K562 (cell line): ENCODE measurements around the gene GALNT17. TPM values are rescaled to one million over a fixed set of nuclear protein-coding genes. Genes with fewer than 3 reads are reported as not detected.

Experiments
- ATAC-seq: fragments of 200-7000 bp; cut with Tn5 transposase; 3 replicates; pipeline ENCODE4 v1.9.1; 2020; ENCODE audit warnings: moderate library complexity
- BruUV-seq: library from RNA; stranded (reverse); fragments of 400-500 nt; replicated peaks from 2 replicates; lab custom pipeline; 2021; lab: Mats Ljungman, UMichigan
- CTCF ChIA-PET: fragments of 300-600 bp; formaldehyde crosslinking; extraction: SDS; loops from one replicate; lab custom pipeline; 2021; ENCODE audit warnings: low intra/inter-chr PET ratio; lab: Yijun Ruan, JAX
- POLR2A ChIA-PET: fragments of 300-600, 350-650 bp; sonication (Branson Sonifier 250); formaldehyde crosslinking; extraction: SDS; loops from one replicate; lab custom pipeline; 2021; ENCODE audit warnings: antibody characterized with exemption, inconsistent platforms; lab: Yijun Ruan, JAX
- DNase-seq, 4 experiments: peaks; one replicate each; pipeline versions ENCODE4 v3.0.0 to v3.0.0-alpha.2; 2011 to 2018; ENCODE audit warnings: low spot score in 3 of 4, mixed read lengths in 3 of 4; ENCODE audit errors: extremely low read depth in 1 of 4
- FAIRE-seq: peaks from 2 replicates; lab custom pipeline; 2011; peaks lifted over from hg19 to GRCh38; lab: Jason Lieb, UNC
- H2AFZ ChIP-seq: 2 replicates; pipeline ENCODE4 v1.6.0; 2011; ENCODE audit warnings: low read depth, low read length, control low read depth, inconsistent platforms
- H3K27ac ChIP-seq: fragments of 200-600 bp; 3 replicates; pipeline ENCODE4 v1.8.0; 2011; ENCODE audit warnings: low read depth, mild to moderate bottlenecking, control low read depth, inconsistent platforms, low read length, moderate library complexity, mixed read lengths; ENCODE audit errors: extremely low read depth
- H3K27me3 ChIP-seq, 2 experiments: fragments of 300-600 bp in 1 of 2; 2 replicates in 1 of 2; 3 replicates in 1 of 2; pipeline versions ENCODE4 v1.6.0 to v1.8.0; 2011; ENCODE audit warnings: inconsistent platforms in 2 of 2, low read length in 2 of 2, mild to moderate bottlenecking in 1 of 2, mixed read lengths in 1 of 2, moderate library complexity in 1 of 2; ENCODE audit not compliant: control insufficient read depth in 2 of 2, insufficient read depth in 2 of 2
- H3K36me3 ChIP-seq: fragments of 300-600 bp; 3 replicates; pipeline ENCODE4 v1.8.0; 2011; ENCODE audit warnings: mild to moderate bottlenecking, low read length, inconsistent platforms; ENCODE audit not compliant: control insufficient read depth, insufficient read depth
- H3K4me1 ChIP-seq, 2 experiments: fragments of 200-600 bp in 1 of 2; replicated peaks in 1 of 2; 2 replicates in 1 of 2; 3 replicates in 1 of 2; pipeline versions ENCODE4 v1.5.1 to v1.8.0; 2011; ENCODE audit warnings: inconsistent platforms in 2 of 2, low read length in 2 of 2, mild to moderate bottlenecking in 1 of 2, mixed read lengths in 1 of 2, moderate library complexity in 1 of 2; ENCODE audit not compliant: control insufficient read depth in 2 of 2, insufficient read depth in 2 of 2
- H3K4me2 ChIP-seq: 2 replicates; pipeline ENCODE4 v1.6.1; 2011; ENCODE audit warnings: low read length, control low read depth, inconsistent platforms, mixed read lengths; ENCODE audit not compliant: insufficient read depth
- H3K4me3 ChIP-seq: fragments of 200-600 bp; sonication (generic), shearing (Covaris generic); 2 replicates; pipeline ENCODE4 v1.5.1; 2016; ENCODE audit warnings: control low read depth, inconsistent platforms
- H3K79me2 ChIP-seq: fragments of 200-600 bp; 3 replicates; pipeline ENCODE4 v1.8.0; 2011; ENCODE audit warnings: low read length, inconsistent platforms; ENCODE audit not compliant: control insufficient read depth, insufficient read depth
- H3K9ac ChIP-seq, 2 experiments: 2 replicates each; pipeline versions ENCODE4 v1.6.0 to v1.6.1; 2011; ENCODE audit warnings: low read depth in 2 of 2, low read length in 2 of 2, control low read depth in 1 of 2, inconsistent platforms in 1 of 2, mild to moderate bottlenecking in 1 of 2, mixed read lengths in 1 of 2; ENCODE audit not compliant: insufficient read depth in 1 of 2
- H3K9me1 ChIP-seq: one replicate; pipeline ENCODE4 v1.6.0; 2011; ENCODE audit warnings: inconsistent platforms, mild to moderate bottlenecking, low read length, moderate library complexity; ENCODE audit not compliant: control insufficient read depth, insufficient read depth
- H3K9me3 ChIP-seq: replicated peaks from 2 replicates; pipeline ENCODE4 v1.5.1; 2011; ENCODE audit warnings: low read depth, low read length, inconsistent platforms; ENCODE audit not compliant: control insufficient read depth, insufficient read depth
- H4K20me1 ChIP-seq: replicated peaks from 2 replicates; pipeline ENCODE4 v1.6.1; 2011; ENCODE audit warnings: low read length, inconsistent platforms, mixed read lengths; ENCODE audit not compliant: control insufficient read depth, insufficient read depth
- BDP1 ChIP-seq: IDR thresholded peaks from 3 replicates; pipeline ENCODE4 v1.6.1; 2011; ENCODE audit not compliant: insufficient read length, insufficient read depth
- BHLHE40 ChIP-seq: IDR thresholded peaks from 2 replicates; pipeline ENCODE4 v1.6.1; 2011; ENCODE audit warnings: low read length, improper control_type of control experiment
- EZH2 ChIP-seq: IDR thresholded peaks from 2 replicates; pipeline ENCODE4 v1.6.1; 2012; ENCODE audit warnings: low read depth, mild to moderate bottlenecking, inconsistent platforms, low read length, borderline replicate concordance
- FOXK1 ChIP-seq: sonication (generic); formaldehyde crosslinking; IDR thresholded peaks from 2 replicates; pipeline ENCODE4 v1.8.0; 2022; ENCODE audit warnings: missing genetic modification reagents, mild to moderate bottlenecking, borderline replicate concordance
- HDAC8 ChIP-seq: fragments of 450-650 bp; IDR thresholded peaks from 2 replicates; pipeline ENCODE4 v1.6.1; 2016; ENCODE audit warnings: mild to moderate bottlenecking, missing genetic modification characterization, moderate library complexity, missing compliant biosample characterization
- IRF2 ChIP-seq: sonication (generic); formaldehyde crosslinking; IDR thresholded peaks from 2 replicates; pipeline ENCODE4 v1.8.1; 2022; ENCODE audit warnings: mild to moderate bottlenecking, missing genetic modification reagents
- JUN ChIP-seq, 2 experiments: sonication (generic) in 1 of 2; formaldehyde crosslinking in 1 of 2; IDR thresholded peaks; 2 replicates each; pipeline versions ENCODE4 v1.6.1 to v1.8.0; 2012 to 2022; ENCODE audit warnings: borderline replicate concordance in 2 of 2, mild to moderate bottlenecking in 2 of 2, improper control_type of control experiment in 1 of 2, low read depth in 1 of 2, low read length in 1 of 2, missing genetic modification reagents in 1 of 2
- PHF21A ChIP-seq: fragments of 450-650 bp; IDR thresholded peaks from 2 replicates; pipeline ENCODE4 v1.6.1; 2017; ENCODE audit warnings: low read depth, borderline replicate concordance
- SMARCE1 ChIP-seq: fragments of 450-650 bp; IDR thresholded peaks from 2 replicates; pipeline ENCODE4 v1.7.1; 2016; ENCODE audit warnings: mild to moderate bottlenecking
- SRSF7 ChIP-seq: fragments of 200-400 bp; formaldehyde crosslinking; optimal IDR thresholded peaks from 2 replicates; pipeline ENCODE3; 2017; ENCODE audit warnings: mild to moderate bottlenecking, low read depth, low read length
- TEAD1 ChIP-seq, 2 experiments: fragments of 450-650 bp in 1 of 2; sonication (generic) in 1 of 2; formaldehyde crosslinking; IDR thresholded peaks; 2 replicates each; pipeline versions ENCODE4 v1.4.0 to v1.8.0; 2020 to 2022; ENCODE audit warnings: mild to moderate bottlenecking in 2 of 2, missing genetic modification reagents in 1 of 2
- THRB ChIP-seq: fragments of 450-650 bp; formaldehyde crosslinking; conservative IDR thresholded peaks from 2 replicates; pipeline ENCODE4 v1.4.0; 2022; ENCODE audit warnings: mild to moderate bottlenecking, missing genetic modification characterization
- ZBTB5 ChIP-seq: fragments of 450-650 bp; IDR thresholded peaks from 2 replicates; pipeline ENCODE4 v1.6.1; 2017; ENCODE audit warnings: antibody characterized with exemption
- ZFP1 ChIP-seq: fragments of 450-650 bp; formaldehyde crosslinking; IDR thresholded peaks from 2 replicates; pipeline ENCODE4 v1.4.0; 2020; ENCODE audit warnings: mild to moderate bottlenecking, mixed read lengths
- ZKSCAN8 ChIP-seq: fragments of 200-800 bp; sonication (Bioruptor generic); IDR thresholded peaks from 2 replicates; pipeline ENCODE4 v1.6.1; 2016; ENCODE audit warnings: missing genetic modification characterization, missing compliant biosample characterization
- ZNF263 ChIP-seq: sonication (generic); formaldehyde crosslinking; IDR thresholded peaks from 2 replicates; pipeline ENCODE4 v1.8.0; 2022; ENCODE audit warnings: mild to moderate bottlenecking, missing genetic modification reagents, borderline replicate concordance
- ZNF583 ChIP-seq: fragments of 250-450 bp; sonication (Bioruptor Pico); IDR thresholded peaks from 2 replicates; pipeline ENCODE4 v1.4.0; 2020
- ZNF707 ChIP-seq: fragments of 250-450 bp; sonication (Bioruptor Pico); conservative IDR thresholded peaks from 2 replicates; pipeline ENCODE4 v1.8.0; 2022; ENCODE audit warnings: inconsistent platforms, mild to moderate bottlenecking, moderate library complexity
- WGBS: fragments of 100-300 bp; shearing (Covaris generic); methylation state at CpG from one replicate; pipeline ENCODE4 v1.1.6; 2016; ENCODE audit warnings: low coverage, mixed read lengths; ENCODE audit not compliant: insufficient coverage; ENCODE audit errors: missing lambda C conversion rate; 5-methylcytosine and 5-hydroxymethylcytosine counted together
- in situ Hi-C: fragments of 300-500 bp; cut with MboI; formaldehyde crosslinking; loops from 4 replicates; pipeline ENCODE4 v1.15.0; 2018; ENCODE audit warnings: inconsistent platforms, mixed read lengths
- intact Hi-C: fragments of 100-400 bp; cut with micrococcal nuclease; formaldehyde crosslinking; loops from 2 replicates; pipeline ENCODE4 v1.14.2; 2022
- polyA plus RNA-seq, 8 experiments: library from polyadenylated mRNA; depleted of rRNA in 4 of 8; stranded (reverse) in 5 of 8; unstranded in 3 of 8; fragments of >200 nt; fragmentation: Nextera tagmentation in 2 of 8; fragmentation: Illumina TruSeq in 1 of 8; extraction: Ambion mirVana in 2 of 8; extraction: Trizol in 1 of 8; gene quantifications; 2 replicates each; pipeline versions ENCODE4 v1.2.1 to v1.2.3, GENCODE V29; 2011 to 2014; ENCODE audit warnings: inconsistent platforms in 1 of 8, missing spikeins in 1 of 8
- total RNA-seq, 7 experiments: library from RNA; depleted of rRNA in 6 of 7; stranded (reverse); fragments of >200 nt in 6 of 7; fragmentation: Illumina TruSeq in 2 of 7; extraction: Trizol in 2 of 7; gene quantifications; 2 replicates each; pipeline versions ENCODE4 v1.2.1 to v1.2.3, GENCODE V29; 2011 to 2021; ENCODE audit warnings: low replicate concordance in 1 of 7

Gene GALNT17
- total and polyA plus RNA-seq, 9 of the 15 experiments (the other 6 are each of a cell fraction or from before 2014, with no cell fraction given): not detected

GRCh38 chr7:71486414-71486813, 354.5 kb downstream of the GALNT17 start:
- CTCF ChIA-PET: no interaction called here
- intact Hi-C loops: no loop called here
- H3K27ac ChIP-seq: no peak overlapping the region
- in situ Hi-C loops: no loop called here
- POLR2A ChIA-PET: interaction anchor here (0.6 kb wide), 1 partner anchor 14 kb away, joined by 3 read pairs; no protein-coding TSS in a partner anchor
- H3K36me3 ChIP-seq: no peaks in the 10 kb centered on the region
- no peaks in the 10 kb centered on the region for H3K4me1 ChIP-seq
- TF ChIP-seq ZNF583 (CRISPR knock-in tag) (no peak), ZNF263 (no peak), IRF2 (CRISPR knock-in tag) (no peak), ZBTB5 (no peak), ZNF707 (no peak), JUN (IDR thresholded peaks at IDR 0.05; ENCODE audit: borderline replicate concordance, low read depth, low read length) (no peak), JUN (CRISPR knock-in tag; IDR thresholded peaks at IDR 0.05; ENCODE audit: borderline replicate concordance) (no peak), HDAC8 (tag) (no peak), BDP1 (no peak), ZKSCAN8 (CRISPR knock-in tag) (no peak), FOXK1 (no peak), EZH2 (no peak), SMARCE1 (no peak), BHLHE40 (no peak), PHF21A (no peak), TEAD1 (CRISPR knock-in tag; IDR thresholded peaks at IDR 0.05) (no peak), THRB (CRISPR knock-in tag) (no peak), ZFP1 (CRISPR knock-in tag) (no peak), SRSF7 (no peak)
- no peak for FAIRE-seq
- H3K79me2 ChIP-seq: no peaks in the 10 kb centered on the region
- H3K27me3 ChIP-seq: peaks cover 0 to 5% of the 10 kb centered on the region in 2 experiments; a peak in 2 of 5 replicates
- ATAC-seq: no peak
- no peak overlapping the region for H2AFZ ChIP-seq
- no peaks in the 10 kb centered on the region for H3K9me1 ChIP-seq
- WGBS: 0% methylated on average over 5 of the region's 5 CpGs
- no peaks in the 10 kb centered on the region for H4K20me1 ChIP-seq
- no peak overlapping the region for H3K4me2 ChIP-seq
- no TSS peak for BruUV-seq
- no peaks in the 10 kb centered on the region for H3K9me3 ChIP-seq
- H3K9ac ChIP-seq: no peak overlapping the region
- H3K4me3 ChIP-seq: no peak overlapping the region
- no peak for DNase-seq
